NCI-H2029 treated with DMSO at 0.1 percent for 48 hours (cell line): ENCODE data around the gene BLID.

Source experiments
- DNase-seq: peaks from one replicate; lab custom pipeline; 2025; lab: John Stamatoyannopoulos, UW

BLID gene

GRCh38 chr11:122105044-122105758 lies 10.8 kb downstream of the BLID start:
- DNase-seq: no peak

GRCh38 chr11:122104341-122104740 lies 11.7 kb downstream of the BLID start:
- no peak for DNase-seq

DNA sequence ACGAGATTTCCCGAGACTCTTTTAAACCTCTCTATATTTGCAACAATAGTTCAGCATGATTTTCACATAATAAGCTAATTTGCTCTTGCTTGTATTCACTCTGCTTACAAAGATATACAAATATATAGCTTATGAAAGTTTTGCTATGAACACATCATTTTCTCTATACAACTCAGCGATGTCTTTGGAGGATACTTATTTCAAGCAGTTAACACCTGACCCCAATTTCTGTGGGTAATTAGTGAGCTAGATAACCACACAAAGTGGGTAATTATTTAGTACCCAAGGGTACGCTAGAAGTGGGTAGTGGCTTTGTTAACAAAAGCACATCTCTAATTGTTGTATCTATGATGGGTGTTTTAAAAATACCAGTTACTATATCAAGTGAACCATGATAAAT lies 12.3 kb downstream of the BLID start:
- no peak for DNase-seq

DNA sequence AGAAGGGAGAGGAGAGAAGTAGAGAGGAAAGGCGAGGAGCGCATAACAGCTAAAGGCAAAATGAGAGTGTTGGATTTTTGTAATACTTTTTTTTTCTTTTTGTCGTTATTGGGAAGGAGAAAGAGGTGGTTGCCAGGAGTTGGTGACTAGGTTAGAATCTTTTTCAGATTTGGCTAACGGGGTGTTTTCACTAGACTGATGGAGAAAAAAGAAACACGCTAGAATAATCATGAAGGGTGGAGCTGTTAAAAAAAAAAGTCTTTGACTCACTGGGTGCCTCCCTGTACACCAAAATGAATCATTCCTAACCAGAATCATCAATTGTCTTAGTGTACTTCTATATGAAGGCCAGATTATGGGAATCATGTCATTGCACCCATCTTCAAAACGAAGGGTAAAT lies 12.7 kb downstream of the BLID start:
- DNase-seq: no peak

DNA sequence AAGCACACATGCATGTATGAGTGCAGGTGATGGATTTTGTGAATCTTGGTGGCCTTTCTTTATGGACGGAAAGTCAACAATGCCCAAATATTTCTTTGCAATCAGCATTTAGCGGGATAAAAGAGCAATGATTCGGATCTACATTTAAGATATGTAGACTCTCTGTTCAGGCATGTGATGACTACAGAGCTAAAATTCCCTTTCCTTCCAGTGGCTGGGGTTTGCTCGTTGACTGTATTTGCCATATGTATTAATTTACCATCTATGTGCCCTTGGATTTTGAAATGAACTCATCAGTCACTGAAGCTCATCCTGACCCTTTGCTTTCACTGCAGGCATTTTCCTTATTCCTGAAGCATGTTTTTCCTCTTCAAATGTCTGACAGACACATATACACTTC lies 13.6 kb downstream of the BLID start:
- no peak for DNase-seq

GRCh38 chr11:122101625-122102291 lies 14.3 kb downstream of the BLID start:
- DNase-seq: peak; percentile 12

- DNase-seq: no peak
Measured at GRCh38 chr11:122100756-122101080, 15.3 kb downstream of the BLID start.

DNA sequence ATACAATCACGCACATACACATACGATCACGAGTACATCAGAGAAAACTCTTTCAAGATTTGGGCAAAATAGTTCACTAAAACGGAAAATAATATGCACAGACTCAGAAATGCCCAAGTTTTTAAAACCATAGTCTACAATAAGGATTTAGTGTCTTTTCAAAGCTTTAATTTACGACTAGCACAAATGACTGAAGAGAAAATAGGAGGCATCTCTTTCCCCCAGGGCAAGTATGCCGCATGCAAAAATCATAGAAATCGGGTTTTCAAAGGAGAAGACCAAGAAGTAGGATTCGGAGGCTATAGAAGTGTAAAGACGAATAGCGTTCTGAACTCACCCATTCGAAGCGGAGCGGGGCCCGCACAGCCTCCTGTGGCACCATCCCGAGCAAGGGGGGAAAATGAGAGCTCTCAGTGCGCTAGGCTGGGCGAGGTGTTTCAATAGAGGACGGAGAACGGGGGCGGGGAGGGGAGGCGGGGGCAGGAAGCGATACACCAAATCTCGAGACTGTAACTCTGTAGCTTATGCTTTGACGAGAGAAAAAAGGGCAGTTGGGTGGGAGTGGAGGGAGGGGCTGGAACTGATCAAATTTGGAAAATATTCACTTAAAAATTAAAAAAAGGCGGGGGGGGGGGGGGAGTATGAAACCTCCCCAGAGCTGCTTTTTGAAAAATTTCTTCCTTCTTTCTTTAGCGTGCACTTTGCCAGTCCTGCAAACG lies 15.8 kb downstream of the BLID start:
- DNase-seq: no peak

DNA sequence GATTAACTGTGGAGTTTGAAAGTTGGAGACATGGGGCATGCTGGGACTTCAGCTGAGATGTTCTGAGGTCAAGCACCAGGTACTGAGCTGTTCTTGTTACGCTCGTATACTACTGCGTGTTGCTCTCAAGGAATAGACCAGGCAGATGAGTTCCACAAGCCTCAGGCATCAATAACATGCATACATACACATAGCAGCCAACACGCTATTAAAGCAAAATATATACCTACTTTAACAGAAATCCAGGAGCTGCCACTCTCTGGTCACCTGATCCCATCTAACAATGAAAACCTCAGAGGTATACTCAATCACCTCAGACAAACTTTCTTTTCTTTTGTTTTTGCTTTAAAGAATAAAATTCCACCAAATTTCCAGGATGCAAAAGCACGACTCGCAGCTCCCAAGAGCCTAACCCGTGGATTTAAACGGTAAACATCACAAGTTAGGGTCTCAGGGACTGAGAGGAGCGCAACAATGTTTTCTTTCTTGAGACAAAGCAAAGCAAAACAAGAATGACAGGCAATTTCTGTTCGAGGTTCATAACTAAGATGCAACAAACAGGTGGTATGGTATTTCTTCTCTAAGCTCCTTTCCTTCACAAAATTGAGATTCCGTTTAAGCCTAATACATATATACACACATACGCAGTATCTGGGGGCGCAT lies 16.5 kb downstream of the BLID start:
- DNase-seq: no peak

DNA sequence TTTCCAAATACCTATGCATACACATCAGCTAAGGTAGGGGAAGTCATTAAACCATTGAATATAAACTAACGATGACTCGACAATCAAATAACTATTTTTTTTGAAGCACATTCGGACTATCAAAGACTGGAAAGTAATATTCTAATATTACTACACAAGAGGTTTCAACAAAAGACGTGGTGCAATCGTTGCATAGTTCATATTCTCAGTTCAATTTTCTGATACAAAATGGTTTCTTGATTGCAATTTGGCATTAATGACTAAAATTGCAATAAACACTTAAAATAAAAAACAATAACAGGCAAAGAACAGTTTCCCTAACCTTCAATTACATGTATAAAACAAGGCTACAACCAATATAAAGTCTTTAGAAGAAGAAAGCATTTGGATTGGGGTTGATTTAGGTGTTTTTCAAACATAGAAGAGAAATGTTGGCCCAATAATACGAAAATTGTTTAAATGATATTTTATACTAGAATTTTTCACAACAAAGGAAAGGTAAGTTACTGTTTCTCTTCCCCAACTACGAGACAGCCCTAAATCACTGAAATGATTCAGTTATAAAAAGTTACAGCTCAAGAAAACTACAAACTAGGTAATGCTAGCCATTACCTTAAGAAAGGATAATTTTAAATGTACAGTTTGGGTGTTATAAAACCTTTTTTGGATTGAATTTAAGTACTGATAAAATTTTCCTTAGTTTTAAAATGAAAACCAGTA lies 17.6 kb downstream of the BLID start:
- no peak for DNase-seq

DNA sequence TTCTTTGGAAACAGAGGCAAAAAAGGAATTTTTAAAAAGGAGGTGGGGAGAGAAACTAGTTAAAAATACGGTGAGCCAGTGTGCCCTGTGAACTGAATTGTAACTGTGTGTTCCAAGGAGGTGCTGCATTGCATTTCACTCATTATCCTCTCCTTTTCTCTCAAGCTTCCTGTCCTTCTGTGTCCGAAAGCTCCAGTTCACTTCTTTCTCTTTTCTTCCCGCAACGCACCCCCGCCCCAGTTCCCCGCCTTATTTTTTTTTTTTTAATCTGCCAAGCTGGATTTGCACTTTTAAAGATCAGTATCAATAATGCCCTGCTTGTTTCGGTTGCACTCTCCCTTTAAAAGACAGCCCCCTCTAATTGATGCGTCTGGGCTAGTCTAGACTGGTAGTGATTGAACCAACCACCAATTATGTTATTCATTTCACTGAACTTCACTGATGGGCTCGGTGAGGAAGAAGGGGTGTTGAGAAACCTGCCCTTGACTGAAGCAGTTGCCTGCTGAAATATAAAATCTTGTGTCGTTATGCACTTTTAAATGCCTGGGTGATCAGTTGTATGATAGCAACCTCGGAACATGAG lies 18.5 kb downstream of the BLID start:
- DNase-seq: no peak

DNA sequence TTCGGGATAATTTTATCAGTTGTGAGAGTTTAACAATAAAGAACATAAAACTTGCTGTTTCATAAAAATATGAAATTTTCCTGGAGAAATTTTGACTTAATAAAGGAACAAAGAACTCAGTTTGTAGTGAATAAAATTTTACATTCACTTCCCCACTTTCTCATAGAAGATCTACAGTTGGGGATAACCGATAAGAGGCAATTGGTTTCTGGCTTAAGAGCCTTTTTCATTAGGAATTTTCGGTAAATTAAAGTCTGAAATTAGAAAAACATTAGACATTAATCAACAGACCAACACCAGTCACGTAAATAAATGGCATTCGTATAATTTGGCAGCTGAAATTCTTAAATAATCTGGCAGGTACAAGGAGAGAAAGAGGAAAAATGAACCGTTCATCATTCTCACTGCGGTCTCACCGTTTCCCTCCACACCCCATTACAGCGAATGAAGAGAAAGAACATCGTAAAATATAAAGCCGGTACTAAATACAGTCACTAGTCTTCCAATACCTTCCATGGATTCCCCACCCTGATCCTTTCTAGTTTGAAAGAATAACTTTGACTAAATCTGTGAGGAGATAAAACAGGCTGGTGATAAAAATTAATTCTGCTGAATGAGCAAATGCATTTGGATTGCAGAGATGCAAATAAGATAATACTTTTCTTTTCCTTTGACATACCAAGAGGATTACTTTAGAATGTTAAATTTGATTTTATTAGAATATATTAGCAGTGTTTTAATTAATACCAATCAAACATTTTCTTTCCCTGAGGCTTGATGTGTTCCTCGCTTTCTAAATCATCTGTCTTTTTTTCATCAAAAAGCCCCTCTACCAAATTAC lies 19.5 kb downstream of the BLID start:
- no peak for DNase-seq

DNA sequence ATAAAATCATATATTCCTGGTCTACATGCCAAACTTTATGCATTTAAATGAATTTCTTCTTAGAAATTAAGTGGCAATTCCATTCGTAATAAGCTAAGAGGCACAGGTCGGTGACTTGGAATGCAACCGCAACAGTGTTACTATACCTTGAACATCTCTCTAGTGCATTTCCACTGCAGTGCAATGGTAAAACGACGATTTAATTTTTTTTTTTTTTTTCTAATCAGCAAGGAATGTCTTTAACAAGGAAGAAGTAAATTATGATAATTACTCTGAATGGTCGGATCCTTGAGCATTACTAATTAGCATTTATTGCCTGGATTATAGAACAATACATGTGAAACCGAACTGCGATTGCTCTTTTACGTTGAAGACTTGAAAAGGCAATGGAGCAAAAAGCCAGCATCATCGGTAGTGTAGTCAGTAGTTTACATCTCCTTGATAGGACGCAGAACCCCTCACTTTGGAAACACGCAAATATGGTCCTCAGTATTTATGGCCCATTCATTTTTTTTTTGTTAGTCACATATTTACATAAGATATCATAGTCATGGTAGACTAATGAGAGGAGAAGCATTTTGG lies 20.2 kb downstream of the BLID start:
- no peak for DNase-seq

DNA sequence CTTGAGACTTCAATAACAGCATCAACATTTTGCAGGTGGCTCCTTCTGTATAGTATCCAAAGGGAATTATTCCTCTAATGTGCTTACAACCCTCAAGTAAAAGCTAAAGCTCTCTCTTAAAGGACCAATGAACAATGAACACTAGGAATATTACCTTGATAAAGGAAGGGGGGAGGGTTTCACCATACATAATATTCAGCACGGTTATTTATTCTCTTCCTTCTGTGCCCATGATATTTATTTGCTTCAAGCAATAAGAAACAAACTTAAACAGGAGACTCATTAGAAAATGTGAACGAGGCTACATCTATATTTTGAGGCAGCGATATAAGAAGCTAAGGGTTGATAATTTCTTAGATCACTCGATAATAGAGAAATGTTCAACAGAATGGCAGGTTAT lies 21.2 kb downstream of the BLID start:
- no peak for DNase-seq

DNA sequence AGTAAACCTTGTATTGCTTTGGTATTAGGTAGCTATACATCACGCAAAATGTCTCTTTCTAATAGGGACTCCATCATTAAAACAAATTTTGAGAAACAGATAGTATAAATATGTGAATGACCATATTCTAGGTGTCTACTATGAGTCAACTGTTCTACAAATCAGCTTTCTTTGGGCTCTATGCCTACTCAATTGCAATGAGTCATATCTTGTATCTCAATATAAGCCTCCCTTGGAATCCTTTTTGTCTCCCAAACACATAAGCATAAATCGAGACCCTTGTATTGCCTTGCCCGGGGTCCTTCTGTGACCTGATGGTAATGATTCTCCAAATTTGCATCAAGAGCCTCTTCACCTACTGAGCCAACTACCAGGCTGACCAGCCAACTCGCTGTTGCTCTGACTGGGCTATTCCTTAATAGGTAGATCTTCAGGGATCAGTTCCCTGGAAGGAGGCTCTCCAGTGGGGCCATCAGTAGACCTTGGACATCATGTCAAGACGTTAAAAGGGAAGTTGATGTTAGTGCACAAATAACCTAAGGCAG lies 22.2 kb downstream of the BLID start:
- DNase-seq: no peak

DNA sequence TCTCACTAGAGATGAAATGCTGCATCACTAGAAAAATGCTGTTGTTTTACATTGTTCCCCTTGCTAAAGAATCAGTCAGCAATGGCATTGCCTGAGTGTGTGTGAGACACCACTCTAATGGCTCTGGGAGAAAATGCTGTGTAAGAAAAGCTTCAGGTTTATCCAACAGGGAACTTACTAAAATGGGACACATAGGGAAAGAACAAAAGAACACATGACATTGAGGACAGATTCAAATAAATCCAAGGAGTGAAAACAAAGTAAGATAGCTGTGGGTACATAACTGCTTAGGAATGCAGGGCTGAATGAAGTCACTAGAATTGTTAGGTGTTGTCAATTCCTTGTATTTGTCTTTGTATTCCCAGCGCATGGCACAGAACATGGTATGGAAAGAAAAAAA lies 24.2 kb downstream of the BLID start:
- DNase-seq: no peak

DNA sequence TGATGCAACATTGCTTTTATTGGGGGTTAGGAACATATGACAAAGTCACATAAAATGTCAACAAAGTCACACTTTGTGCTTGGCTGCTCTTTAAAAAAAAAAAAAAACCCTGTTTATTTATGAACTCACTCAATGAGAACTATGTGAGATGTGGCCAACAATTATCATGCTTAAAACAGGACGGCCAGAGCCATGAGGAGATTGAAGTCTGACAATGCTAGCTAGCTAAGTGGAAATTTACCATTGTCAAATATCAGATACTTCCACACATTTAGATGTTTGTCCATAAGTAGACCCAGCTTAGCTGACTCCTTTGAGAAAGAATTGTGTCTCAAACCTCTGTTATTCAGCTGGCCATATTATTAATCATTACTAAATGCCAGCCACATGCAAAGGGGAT lies 26.9 kb downstream of the BLID start:
- DNase-seq: no peak

DNA sequence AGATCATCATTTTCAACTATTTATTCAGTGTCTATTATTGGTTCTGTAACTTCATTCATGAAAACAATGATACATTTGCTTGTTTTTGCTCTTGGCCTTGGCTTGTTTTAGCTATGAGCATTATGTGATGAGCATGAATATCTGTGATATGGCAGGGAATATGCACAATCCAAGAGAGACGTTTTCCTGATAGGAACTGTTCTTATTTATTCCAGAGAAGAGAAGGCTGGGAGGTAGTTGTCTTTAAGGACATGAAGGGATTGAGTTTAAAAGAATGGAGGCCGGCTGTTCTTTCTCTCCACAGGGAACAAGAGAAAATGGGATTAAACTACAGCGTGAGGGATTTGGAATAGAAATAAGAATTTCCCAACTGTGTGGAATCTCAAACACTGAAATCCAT lies 30.3 kb downstream of the BLID start:
- DNase-seq: no peak

DNA sequence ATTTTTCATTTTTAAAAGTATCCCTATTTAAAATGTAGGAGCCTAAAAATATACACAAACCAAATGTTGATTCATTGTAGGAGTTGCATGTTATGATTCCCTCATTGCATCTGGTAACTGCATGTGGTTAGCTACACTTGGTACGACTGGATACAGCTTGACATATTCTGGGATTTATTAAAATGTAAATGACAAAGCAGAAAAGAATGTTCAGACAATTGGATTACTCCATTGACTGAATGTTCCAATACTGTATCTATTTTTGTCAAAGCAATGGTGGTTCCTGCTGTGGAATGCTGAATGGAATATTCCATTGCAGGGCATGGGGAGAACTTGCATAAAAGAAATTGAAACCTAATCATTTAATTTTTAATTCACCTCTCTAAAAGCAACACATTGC lies 30.8 kb downstream of the BLID start:
- no peak for DNase-seq

GRCh38 chr11:122082205-122082604 lies 33.8 kb downstream of the BLID start:
- DNase-seq: no peak
